H1 (cell line): Measurements from ENCODE around the gene IFNL2. TPM values are rescaled to one million over a fixed set of nuclear protein-coding genes. Genes with fewer than 3 reads are reported as not detected.

Experiments used
- CTCF ChIA-PET: fragments of 300-600 bp; sonication (Branson Sonifier 250); formaldehyde crosslinking; loops from one replicate; lab custom pipeline; 2021; ENCODE audit not compliant: partially characterized antibody; lab: Charles Lee
- POLR2A ChIA-PET: fragments of 300-600 bp; sonication (Branson Sonifier 250); formaldehyde crosslinking; loops from one replicate; lab custom pipeline; 2021; ENCODE audit warnings: inconsistent platforms; ENCODE audit not compliant: partially characterized antibody; lab: Charles Lee
- DNase-seq, 2 experiments: peaks; one replicate each; pipeline versions ENCODE4 v3.0.0 to v3.0.0-alpha.2; 2010 to 2022; ENCODE audit warnings: low spot score in 2 of 2, low read depth in 1 of 2, mixed read lengths in 1 of 2
- FAIRE-seq: peaks from 2 replicates; lab custom pipeline; 2011; peaks lifted over from hg19 to GRCh38; lab: Jason Lieb, UNC
- H2AFZ ChIP-seq: 2 replicates; pipeline ENCODE4 v1.8.1; 2012; ENCODE audit warnings: low read length, inconsistent platforms
- H2AK5ac ChIP-seq: 2 replicates; pipeline ENCODE4 v1.6.1; 2013; ENCODE audit warnings: low read depth, low read length
- H2BK120ac ChIP-seq: replicated peaks from 2 replicates; pipeline ENCODE3; 2013; ENCODE audit warnings: low read depth, low read length, inconsistent platforms
- H2BK12ac ChIP-seq: 2 replicates; pipeline ENCODE4 v1.6.1; 2013; ENCODE audit warnings: low read depth, low read length
- H2BK15ac ChIP-seq: 2 replicates; pipeline ENCODE4 v1.6.1; 2013; ENCODE audit warnings: low read length
- H2BK20ac ChIP-seq: 2 replicates; pipeline ENCODE4 v1.6.1; 2013; ENCODE audit warnings: low read length
- H2BK5ac ChIP-seq: 2 replicates; pipeline ENCODE4 v1.6.1; 2013; ENCODE audit warnings: low read depth, low read length
- H3K14ac ChIP-seq: 2 replicates; pipeline ENCODE4 v1.6.1; 2013; ENCODE audit warnings: inconsistent platforms; ENCODE audit not compliant: insufficient read length
- H3K18ac ChIP-seq: 2 replicates; pipeline ENCODE4 v1.6.1; 2013; ENCODE audit warnings: low read length; ENCODE audit errors: extremely low read depth
- H3K23ac ChIP-seq: 2 replicates; pipeline ENCODE4 v1.6.1; 2013; ENCODE audit warnings: inconsistent platforms; ENCODE audit not compliant: insufficient read length
- H3K23me2 ChIP-seq: 2 replicates; pipeline ENCODE4 v1.6.1; 2013; ENCODE audit warnings: low read depth, low read length
- H3K27ac ChIP-seq: 2 replicates; pipeline ENCODE4 v1.6.1; 2011; ENCODE audit warnings: low read depth, low read length, inconsistent platforms
- H3K27me3 ChIP-seq, 4 experiments: replicated peaks in 1 of 4; 1 replicate in 1 of 4; 2 replicates in 3 of 4; pipeline versions ENCODE4 v1.6.1 to v1.8.1; 2011 to 2013; ENCODE audit warnings: low read length in 3 of 4, mild to moderate bottlenecking in 3 of 4, inconsistent platforms in 2 of 4, mixed read lengths in 2 of 4, moderate library complexity in 1 of 4; ENCODE audit not compliant: control insufficient read depth in 3 of 4, insufficient read depth in 3 of 4; ENCODE audit errors: extremely low read depth in 1 of 4
- H3K36me3 ChIP-seq, 4 experiments: 2 replicates each; pipeline versions ENCODE4 v1.6.1 to v1.8.1; 2011 to 2013; ENCODE audit warnings: mild to moderate bottlenecking in 4 of 4, low read length in 3 of 4, moderate library complexity in 2 of 4, control low read depth in 1 of 4, inconsistent platforms in 1 of 4; ENCODE audit not compliant: insufficient read depth in 4 of 4, control insufficient read depth in 2 of 4
- H3K4ac ChIP-seq: replicated peaks from 2 replicates; pipeline ENCODE3; 2013; ENCODE audit warnings: low read length, low read depth, mixed read lengths, inconsistent platforms; ENCODE audit not compliant: insufficient read length
- H3K4me1 ChIP-seq, 4 experiments: replicated peaks in 1 of 4; 1 replicate in 1 of 4; 2 replicates in 3 of 4; pipeline versions ENCODE4 v1.6.1 to v1.8.1; 2011 to 2013; ENCODE audit warnings: low read length in 3 of 4, inconsistent platforms in 2 of 4, mixed read lengths in 1 of 4; ENCODE audit not compliant: insufficient read depth in 4 of 4, control insufficient read depth in 3 of 4
- H3K4me2 ChIP-seq, 2 experiments: 2 replicates each; pipeline versions ENCODE4 v1.6.1 to v1.8.1; 2011 to 2013; ENCODE audit warnings: low read depth in 2 of 2, low read length in 2 of 2, control low read depth in 1 of 2, inconsistent platforms in 1 of 2, mild to moderate bottlenecking in 1 of 2; ENCODE audit not compliant: insufficient read depth in 1 of 2
- H3K4me3 ChIP-seq, 4 experiments: fragments of 200-600, 300-600 bp in 1 of 4; sonication (generic), shearing (Covaris generic), sonication (Bioruptor Twin) in 1 of 4; 2 replicates each; pipeline versions ENCODE4 v1.5.1 to v1.8.1; 2011 to 2016; ENCODE audit warnings: low read length in 4 of 4, low read depth in 3 of 4, control low read depth in 2 of 4, inconsistent platforms in 2 of 4, mild to moderate bottlenecking in 2 of 4, mixed read lengths in 1 of 4, moderate library complexity in 1 of 4; ENCODE audit not compliant: insufficient read depth in 2 of 4; ENCODE audit errors: extremely low read depth in 1 of 4
- H3K56ac ChIP-seq: replicated peaks from 2 replicates; pipeline ENCODE3; 2013; ENCODE audit warnings: low read depth, mild to moderate bottlenecking, mixed read lengths, low read length, inconsistent platforms; ENCODE audit not compliant: insufficient read length
- H3K79me1 ChIP-seq: 2 replicates; pipeline ENCODE4 v1.6.1; 2013; ENCODE audit warnings: low read depth, low read length, control low read depth
- H3K79me2 ChIP-seq, 2 experiments: 2 replicates each; pipeline versions ENCODE4 v1.6.1 to v1.8.1; 2012 to 2013; ENCODE audit warnings: low read length in 2 of 2, mild to moderate bottlenecking in 2 of 2, inconsistent platforms in 1 of 2; ENCODE audit not compliant: insufficient read depth in 2 of 2, control insufficient read depth in 1 of 2
- H3K9ac ChIP-seq, 4 experiments: replicated peaks in 1 of 4; 1 replicate in 1 of 4; 2 replicates in 3 of 4; pipeline versions ENCODE4 v1.6.1 to v1.8.1; 2011 to 2013; ENCODE audit warnings: low read depth in 3 of 4, low read length in 3 of 4, control low read depth in 2 of 4, mild to moderate bottlenecking in 2 of 4, moderate library complexity in 2 of 4, inconsistent platforms in 1 of 4; ENCODE audit errors: extremely low read depth in 1 of 4
- H3K9me3 ChIP-seq, 2 experiments: 2 replicates each; pipeline versions ENCODE4 v1.6.1 to v1.8.1; 2012 to 2013; ENCODE audit warnings: mild to moderate bottlenecking in 2 of 2, moderate library complexity in 2 of 2, control low read depth in 1 of 2, inconsistent platforms in 1 of 2, low read depth in 1 of 2, low read length in 1 of 2, mixed read lengths in 1 of 2; ENCODE audit not compliant: insufficient read depth in 2 of 2
- H4K20me1 ChIP-seq, 2 experiments: replicated peaks in 1 of 2; 2 replicates each; pipeline versions ENCODE3 to v1.8.1; 2011 to 2013; ENCODE audit warnings: inconsistent platforms in 2 of 2, low read length in 2 of 2, mild to moderate bottlenecking in 1 of 2; ENCODE audit not compliant: insufficient read depth in 2 of 2, control insufficient read depth in 1 of 2
- H4K5ac ChIP-seq: 2 replicates; pipeline ENCODE4 v1.6.1; 2013; ENCODE audit warnings: low read length, low read depth, mixed read lengths, inconsistent platforms; ENCODE audit not compliant: insufficient read length
- H4K8ac ChIP-seq: 2 replicates; pipeline ENCODE4 v1.8.0; 2013; ENCODE audit warnings: mild to moderate bottlenecking, moderate library complexity, low read length, inconsistent platforms; ENCODE audit not compliant: insufficient read depth; ENCODE audit errors: extremely low read depth
- H4K91ac ChIP-seq: replicated peaks from 2 replicates; pipeline ENCODE3; 2013; ENCODE audit warnings: low read length, mixed read lengths, inconsistent platforms; ENCODE audit not compliant: insufficient read length
- BCL11A ChIP-seq, 2 experiments: IDR thresholded peaks; one replicate each; pipeline ENCODE4 v1.6.1; 2011; ENCODE audit warnings: low read depth in 2 of 2, low read length in 2 of 2, mild to moderate bottlenecking in 2 of 2
- CREB1 ChIP-seq: IDR thresholded peaks from 2 replicates; pipeline ENCODE4 v1.6.1; 2012; ENCODE audit warnings: inconsistent platforms
- CTBP2 ChIP-seq: IDR thresholded peaks from 2 replicates; pipeline ENCODE4 v1.7.0; 2011; ENCODE audit warnings: borderline replicate concordance, mild to moderate bottlenecking, moderate library complexity, mixed read lengths, low read length; ENCODE audit not compliant: insufficient read depth, insufficient read length
- EGR1 ChIP-seq: IDR thresholded peaks from 2 replicates; pipeline ENCODE4 v1.6.1; 2011; ENCODE audit warnings: low read depth, low read length, borderline replicate concordance
- JUND ChIP-seq: IDR thresholded peaks from 2 replicates; pipeline ENCODE4 v1.6.1; 2011; ENCODE audit warnings: mild to moderate bottlenecking, improper control_type of control experiment, low read length
- MAFK ChIP-seq: IDR thresholded peaks from 2 replicates; pipeline ENCODE4 v1.6.1; 2012; ENCODE audit warnings: low read depth, mild to moderate bottlenecking, improper control_type of control experiment, low read length
- PHF8 ChIP-seq: fragments of 200-600 bp; sonication (generic); conservative IDR thresholded peaks from 2 replicates; pipeline ENCODE4 v1.7.1; 2012; ENCODE audit warnings: low read depth, mild to moderate bottlenecking, inconsistent platforms, low read length, moderate library complexity
- RXRA ChIP-seq: IDR thresholded peaks from 2 replicates; pipeline ENCODE4 v1.6.1; 2011; ENCODE audit warnings: low read depth, mild to moderate bottlenecking, low read length, moderate library complexity; ENCODE audit not compliant: insufficient read depth
- SIRT6 ChIP-seq: IDR thresholded peaks from one replicate; pipeline ENCODE4 v1.7.1; 2012; ENCODE audit warnings: low read length, inconsistent platforms
- SP2 ChIP-seq: IDR thresholded peaks from 2 replicates; pipeline ENCODE4 v1.6.1; 2012; ENCODE audit warnings: mild to moderate bottlenecking, low read length, inconsistent platforms
- SP4 ChIP-seq: IDR thresholded peaks from 2 replicates; pipeline ENCODE4 v1.6.1; 2012; ENCODE audit warnings: low read length, inconsistent platforms
- TEAD4 ChIP-seq: IDR thresholded peaks from 2 replicates; pipeline ENCODE4 v1.6.1; 2012; ENCODE audit warnings: low read depth, low read length, inconsistent platforms, mixed read lengths
- WGBS, 2 experiments: shearing (Covaris generic) in 1 of 2; methylation state at CpG; one replicate each; pipeline versions ENCODE4 v1.1.6 to v1.1.7; 2013 to 2015; ENCODE audit warnings: low lambda C conversion rate in 2 of 2, mixed read lengths in 2 of 2, inconsistent platforms in 1 of 2, low coverage in 1 of 2, missing lambda C conversion rate in 1 of 2; ENCODE audit not compliant: insufficient replicate concordance in 2 of 2, insufficient coverage in 1 of 2, insufficient read length in 1 of 2; ENCODE audit errors: extremely low coverage in 1 of 2, missing lambda C conversion rate in 1 of 2; 5-methylcytosine and 5-hydroxymethylcytosine counted together
- polyA plus RNA-seq, 7 experiments: library from polyadenylated mRNA; depleted of rRNA in 3 of 7; stranded (reverse) in 5 of 7; unstranded in 2 of 7; fragments of >200 nt in 5 of 7; fragments of 200-250 nt in 2 of 7; gene quantifications; 1 replicate in 5 of 7; 2 replicates in 1 of 7; 4 replicates in 1 of 7; pipeline versions ENCODE4 v1.2.1 to v1.2.3, GENCODE V29; 2011 to 2013; ENCODE audit warnings: missing spikeins in 2 of 7, mixed read lengths in 2 of 7
- total RNA-seq: library from RNA; stranded (reverse); fragmentation: NEBNext Ultra II Directional; extraction: Animal tissue kit (Norgen Biotek cat#: 25700); gene quantifications from 2 replicates; pipeline ENCODE4 v1.2.1, GENCODE V29; 2021
- TF ChIP-seq, protein P1 (sequence below): IDR thresholded peaks from 2 replicates; pipeline ENCODE4 v1.6.1; 2011; ENCODE audit warnings: low read length, improper control_type of control experiment
- TF ChIP-seq, protein P2 (sequence below): IDR thresholded peaks from 2 replicates; pipeline ENCODE4 v1.6.1; 2012; ENCODE audit warnings: inconsistent platforms

IFNL2 gene
- total and polyA plus RNA-seq, 2 of the 8 experiments (the other 6 are each of a cell fraction or from before 2014, with no cell fraction given) = not detected

DNA sequence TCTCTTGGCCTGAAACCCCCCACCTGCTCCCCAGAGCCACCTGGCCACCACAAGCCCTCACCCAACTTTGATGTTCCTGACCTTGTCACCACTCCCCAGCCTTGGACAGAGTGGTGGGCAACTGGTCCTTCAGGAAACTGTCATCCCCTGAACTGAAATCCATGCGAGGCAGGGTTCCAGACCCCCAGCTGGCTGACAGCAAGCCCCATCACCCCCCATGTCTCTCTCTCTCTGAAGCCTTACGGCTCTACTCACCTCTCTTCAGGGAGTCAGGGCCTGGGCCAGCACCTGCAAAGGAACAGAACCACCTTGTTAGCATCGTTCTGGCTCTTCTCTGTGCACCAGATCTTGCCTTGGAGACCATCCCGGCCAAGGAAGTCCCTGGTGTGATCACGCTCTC, 49.9 kb downstream of the IFNL2 start:
- peaks cover 0 to 7% of the 10 kb centered on the region in 2 experiments for H4K20me1 ChIP-seq
- H2BK20ac ChIP-seq = no peak overlapping the region
- H2BK120ac ChIP-seq = no peak overlapping the region
- H4K91ac ChIP-seq = no peak overlapping the region
- no peak overlapping the region for H3K4me3 ChIP-seq
- CTCF ChIA-PET = interaction anchor here (0.7 kb wide), 1 partner anchor 11 kb away, joined by 4 read pairs; no protein-coding TSS in a partner anchor
- H3K4me1 ChIP-seq = peaks cover 2 to 8% (median 3%) of the 10 kb centered on the region in 4 experiments; a peak in 5 of 7 replicates
- H3K4ac ChIP-seq = no peak overlapping the region
- no peak overlapping the region for H3K9ac ChIP-seq
- H4K8ac ChIP-seq = no peak overlapping the region
- H3K23me2 ChIP-seq = peaks cover 7% of the 10 kb centered on the region; the same call in 1 of the 2 replicates
- no peak overlapping the region for H3K4me2 ChIP-seq
- POLR2A ChIA-PET = interaction anchor here (1.0 kb wide), 1 partner anchor 12 kb away, joined by 3 read pairs; no protein-coding TSS in a partner anchor
- H3K36me3 ChIP-seq = peaks cover 0 to 15% (median 1%) of the 10 kb centered on the region in 4 experiments; a peak in 2 of 8 replicates
- no peak overlapping the region for H2BK15ac ChIP-seq
- H3K14ac ChIP-seq = no peak overlapping the region
- no peak overlapping the region for H2AK5ac ChIP-seq
- H3K27me3 ChIP-seq = peaks cover 0 to 14% (median 12%) of the 10 kb centered on the region in 4 experiments; a peak in 4 of 7 replicates
- H2AFZ ChIP-seq = no peak overlapping the region
- no peak overlapping the region for H2BK12ac ChIP-seq
- 93% methylated on average over 5 of the region's 5 CpGs; no CpG with 5 or more reads in 1 of the 2 experiments for WGBS, 2 experiments
- no peak overlapping the region for H3K18ac ChIP-seq
- H3K9me3 ChIP-seq = no peaks in the 10 kb centered on the region
- no peak overlapping the region for H4K5ac ChIP-seq
- no peak overlapping the region for H2BK5ac ChIP-seq
- no peak overlapping the region for H3K23ac ChIP-seq
- H3K27ac ChIP-seq = no peak overlapping the region
- H3K79me1 ChIP-seq = no peaks in the 10 kb centered on the region
- FAIRE-seq = no peak
- DNase-seq = no peak
- H3K79me2 ChIP-seq = no peaks in the 10 kb centered on the region
- no peak overlapping the region for H3K56ac ChIP-seq
- no peak for TF ChIP-seq CTBP2
- TF ChIP-seq CREB1 = no peak
- TF ChIP-seq PHF8 = no peak
- no peak for TF ChIP-seq SP2
- TF ChIP-seq RXRA = no peak
- TF ChIP-seq MAFK = no peak
- TF ChIP-seq, protein P1, sequence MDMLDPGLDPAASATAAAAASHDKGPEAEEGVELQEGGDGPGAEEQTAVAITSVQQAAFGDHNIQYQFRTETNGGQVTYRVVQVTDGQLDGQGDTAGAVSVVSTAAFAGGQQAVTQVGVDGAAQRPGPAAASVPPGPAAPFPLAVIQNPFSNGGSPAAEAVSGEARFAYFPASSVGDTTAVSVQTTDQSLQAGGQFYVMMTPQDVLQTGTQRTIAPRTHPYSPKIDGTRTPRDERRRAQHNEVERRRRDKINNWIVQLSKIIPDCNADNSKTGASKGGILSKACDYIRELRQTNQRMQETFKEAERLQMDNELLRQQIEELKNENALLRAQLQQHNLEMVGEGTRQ = no peak
- no peak for TF ChIP-seq EGR1
- no peak for TF ChIP-seq SIRT6
- no peak for TF ChIP-seq TEAD4
- TF ChIP-seq, protein P2, sequence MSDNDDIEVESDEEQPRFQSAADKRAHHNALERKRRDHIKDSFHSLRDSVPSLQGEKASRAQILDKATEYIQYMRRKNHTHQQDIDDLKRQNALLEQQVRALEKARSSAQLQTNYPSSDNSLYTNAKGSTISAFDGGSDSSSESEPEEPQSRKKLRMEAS = no peak
- TF ChIP-seq BCL11A (IDR thresholded peaks at IDR 0.05; ENCODE audit: low read depth in 2 of 2, low read length in 2 of 2) = no peak
- TF ChIP-seq SP4 = no peak
- no peak for TF ChIP-seq JUND
